Mesenteric fat pad (tissue), 1 donor: Measurements from ENCODE around the gene RENBP. TPM values are rescaled to one million over a fixed set of nuclear protein-coding genes. Genes with fewer than 3 reads are reported as not detected.
A peak's percentile ranks its signal among the peaks of the same experiment; 100 is the strongest.
"Not testable (repeated sequence)": the region's sequence is repeated elsewhere in the genome, so short reads cannot be mapped to it uniquely, and the experiment has no call there.

Source experiments
- DNase-seq: peaks from one replicate; pipeline ENCODE4 v3.0.0-alpha.2; 2020; ENCODE audit warnings: low spot score
- long read RNA-seq: library from polyadenylated mRNA; unstranded; transcript quantifications from one replicate; pipeline ENCODE4 v2.0.0, GENCODE V29; 2020
- total RNA-seq: library from RNA; stranded (reverse); fragmentation: NEBNext Ultra II Directional; extraction: Animal tissue kit (Norgen Biotek cat#: 25700); gene quantifications from one replicate; pipeline ENCODE4 v1.2.1, GENCODE V29; 2021
- donor health status: DM: yes; HTN: yes; CAD: no.

The RENBP gene
- 34.5 TPM for total RNA-seq
- long read RNA-seq, partial matches to known transcripts: 13 of 24 reads
- long read RNA-seq, other reads (novel, unspliced or antisense): 8 of 24 reads

- no peak for DNase-seq
These were observed at the start of gene RENBP for GRCh38 chrX:153944140-153944799. Gene RENBP, minus strand, starts transcription at chrX:153944643. Its CDS starts 33 bp downstream, at chrX:153944610.

DNA sequence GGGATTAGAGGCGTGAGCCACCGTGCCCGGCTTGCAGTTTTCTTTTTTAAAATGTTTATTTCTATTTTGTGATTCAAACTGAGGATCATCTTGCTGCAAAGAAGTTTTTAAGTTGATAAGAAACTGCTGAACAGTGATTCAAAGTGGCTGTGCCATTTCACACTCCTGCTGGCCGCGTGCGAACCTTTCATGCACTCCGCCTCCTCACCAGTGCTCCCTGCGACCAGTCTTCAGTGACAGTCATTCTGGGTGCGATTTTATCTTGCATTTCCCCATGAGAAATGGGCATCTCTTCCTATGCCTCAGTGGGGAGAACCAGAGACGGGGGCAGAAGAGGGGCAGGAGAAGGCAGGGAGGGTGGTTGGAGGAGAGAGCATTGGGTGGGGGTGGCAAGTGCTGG, 49.5 kb upstream of the RENBP start:
- no peak for DNase-seq

DNA sequence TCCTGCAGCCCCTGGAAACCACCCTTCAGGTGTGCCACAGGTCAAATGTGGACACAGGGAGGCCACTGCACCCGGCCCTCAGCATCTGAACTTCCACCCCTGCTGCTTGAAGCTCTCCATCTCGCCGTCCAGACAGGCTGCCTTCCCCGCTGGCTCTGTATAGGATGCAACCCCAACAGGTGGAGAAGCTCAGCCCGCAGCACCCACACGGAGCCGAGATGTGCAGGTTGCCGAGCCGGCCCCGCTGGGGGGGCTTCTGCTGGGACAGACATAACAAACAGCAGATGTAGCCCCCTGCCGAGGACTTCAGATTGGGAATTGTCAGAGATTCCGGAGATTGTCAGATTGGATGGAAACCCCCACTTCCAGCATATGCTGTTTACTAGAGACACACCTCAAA, 48.6 kb upstream of the RENBP start:
- DNase-seq: no peak

DNA sequence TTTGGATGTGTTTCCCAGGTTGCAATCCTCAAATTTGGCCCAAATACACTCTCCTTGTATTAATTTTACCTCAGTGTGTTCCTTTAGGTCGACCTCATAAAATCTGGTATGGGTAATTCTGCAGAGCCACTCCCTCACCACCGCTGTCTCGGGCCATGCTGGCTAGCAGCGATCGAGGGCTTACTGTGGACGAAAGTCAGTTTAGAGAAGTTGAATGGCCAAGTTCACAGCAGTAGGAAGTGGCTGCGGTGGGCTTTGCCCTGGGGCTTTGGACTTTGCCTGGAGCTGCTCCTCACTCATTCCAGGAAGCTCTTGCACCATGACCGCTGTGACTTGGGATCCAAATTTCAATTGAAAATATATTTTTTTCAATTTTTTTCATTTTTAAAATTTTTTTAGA, 47.7 kb upstream of the RENBP start:
- no peak for DNase-seq

DNA sequence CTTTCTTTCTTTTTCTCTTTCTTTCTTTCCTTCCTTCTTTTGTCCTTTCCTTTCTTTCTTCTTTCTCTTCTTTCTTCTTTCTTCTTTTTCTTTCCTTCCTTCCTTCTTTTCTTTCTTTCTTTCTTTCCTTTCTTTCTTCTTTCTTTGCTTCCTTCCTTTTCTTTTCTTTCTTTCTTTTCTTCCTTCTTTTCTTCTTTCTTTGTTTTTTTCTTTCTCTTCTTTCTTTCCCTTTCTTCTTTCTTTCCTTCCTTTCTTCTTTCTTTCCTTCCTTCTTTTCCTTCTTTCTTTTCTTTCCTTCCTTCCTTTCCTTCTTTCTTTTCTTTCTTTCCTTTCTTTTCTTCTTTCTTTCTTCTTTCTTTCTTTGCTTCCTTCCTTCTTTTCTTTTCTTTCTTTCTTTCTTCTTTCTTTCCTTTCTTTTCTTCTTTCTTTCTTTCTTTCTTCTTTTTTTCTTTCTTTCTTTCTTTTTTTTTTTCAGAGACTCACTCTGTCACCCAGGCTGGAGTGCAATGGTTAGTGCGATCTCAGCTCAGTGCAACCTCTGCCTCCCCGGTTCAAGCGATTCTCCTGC, 46.7 kb upstream of the RENBP start:
- no peak for DNase-seq

GRCh38 chrX:153989973-153990655, 45.7 kb upstream of the RENBP start:
- DNase-seq: no peak

- no peak for DNase-seq
These were observed 44.0 kb upstream of the RENBP start for GRCh38 chrX:153988493-153988892.

GRCh38 chrX:153984351-153985178, 40.1 kb upstream of the RENBP start:
- no peak for DNase-seq

DNA sequence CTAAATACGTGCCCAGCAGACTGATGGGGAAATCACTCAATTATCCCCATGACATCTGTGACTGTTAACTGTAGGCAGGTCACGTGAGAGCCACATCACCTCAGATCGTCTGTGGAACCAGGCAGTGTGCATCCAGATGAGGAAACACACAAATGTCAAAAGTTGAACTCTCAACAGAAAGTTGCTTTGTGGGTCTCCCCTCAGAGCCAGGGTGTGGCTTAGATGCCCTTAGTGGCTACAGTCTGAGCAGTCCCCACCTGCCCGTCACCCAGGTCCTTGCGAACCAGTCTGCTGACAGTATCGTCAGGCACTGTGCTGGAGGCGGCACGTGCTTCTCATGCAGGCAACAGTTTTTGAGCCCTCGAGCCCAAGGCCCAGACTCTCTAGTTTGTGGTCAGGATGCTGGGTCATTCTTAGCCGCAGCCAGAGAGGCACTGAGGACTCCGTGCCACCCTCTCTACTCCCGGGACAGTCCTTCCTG, 38.9 kb upstream of the RENBP start:
- no peak for DNase-seq

GRCh38 chrX:153981771-153982533, 37.5 kb upstream of the RENBP start:
- DNase-seq: no peak

- no peak for DNase-seq
These were observed 36.8 kb upstream of the RENBP start for GRCh38 chrX:153981231-153981630.

- not testable (repeated sequence) for DNase-seq
These were observed 36.0 kb upstream of the RENBP start for GRCh38 chrX:153980394-153980793.

- DNase-seq: no peak
These were observed 30.4 kb upstream of the RENBP start for GRCh38 chrX:153974726-153975286.

DNA sequence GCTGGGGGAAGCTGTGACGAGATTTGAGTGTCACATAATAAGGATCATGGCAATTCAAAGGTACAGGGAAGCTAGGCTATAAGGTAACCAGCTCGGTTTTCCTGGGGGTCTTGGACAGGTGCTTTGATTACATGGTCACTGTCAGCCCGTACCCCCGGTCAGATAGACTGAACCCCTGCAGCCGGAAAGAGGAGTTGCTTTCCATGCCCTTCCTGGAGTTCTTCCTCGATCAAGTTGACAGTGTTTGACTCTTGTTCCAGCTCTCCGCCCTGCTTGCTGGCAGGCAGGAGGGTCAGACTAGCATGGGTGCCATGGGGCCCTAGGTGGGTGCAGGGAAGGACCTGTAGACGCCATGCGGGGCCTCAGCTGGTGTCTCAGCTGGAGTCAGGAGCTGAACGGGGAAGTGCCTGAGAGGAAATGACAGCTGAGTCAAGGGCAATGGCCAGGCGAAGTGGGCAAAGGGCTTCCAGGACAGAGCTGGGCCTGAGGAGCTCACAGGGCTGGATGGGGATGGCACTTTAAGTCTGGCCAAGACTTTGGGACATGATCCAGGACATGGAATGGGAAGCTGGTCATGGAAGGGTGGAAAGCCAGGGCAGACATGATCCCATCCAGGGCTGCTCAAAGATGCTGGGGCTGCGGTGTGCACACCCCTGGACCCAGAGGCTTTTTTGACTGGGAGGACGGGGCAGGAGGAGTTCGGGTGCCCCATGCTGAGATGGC, 29.7 kb upstream of the RENBP start:
- DNase-seq: peak; percentile 87

- DNase-seq: no peak
These were observed 28.9 kb upstream of the RENBP start for GRCh38 chrX:153973127-153974002.

DNA sequence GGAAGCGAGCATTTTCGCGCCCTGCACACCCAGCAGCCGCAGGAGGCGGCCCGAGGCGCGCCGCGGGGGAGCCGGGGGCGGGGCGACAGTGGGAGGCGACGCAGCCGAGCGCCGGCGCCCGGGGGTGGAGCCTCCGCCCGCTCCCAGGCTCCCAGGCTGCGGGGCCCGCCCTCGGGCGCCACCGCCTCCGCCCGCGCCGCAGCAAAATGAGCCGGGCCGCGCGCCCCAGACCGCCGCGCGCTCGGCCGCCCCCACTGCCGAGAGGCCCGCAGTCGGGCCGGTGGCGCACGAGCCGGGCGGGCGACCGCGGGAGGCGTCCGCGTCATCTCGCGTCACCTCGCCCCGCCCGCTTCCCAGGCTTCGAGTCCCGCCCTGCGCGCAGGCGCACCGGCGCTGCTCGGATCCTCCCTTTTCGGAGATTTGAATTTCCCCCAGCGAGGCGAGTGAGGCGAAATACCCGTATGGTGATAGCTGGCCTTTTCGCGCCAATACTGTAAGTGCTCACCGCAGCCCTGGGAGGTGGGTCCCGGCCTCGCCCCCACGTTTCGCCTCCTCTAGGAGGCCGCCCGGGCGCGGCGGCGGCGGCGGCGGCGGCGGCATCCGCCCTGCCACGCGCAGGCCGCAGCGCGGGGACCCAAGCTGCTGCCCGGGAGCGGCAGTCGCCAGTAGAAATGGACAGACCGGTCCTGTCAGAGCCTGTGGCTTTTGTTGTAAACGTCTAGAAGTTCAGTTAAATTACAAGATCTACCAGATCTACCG, 28.1 kb upstream of the RENBP start, which contains the start of gene TMEM187:
Gene TMEM187 (plus strand): TSS at position 387 of the 759 bp plus-strand sequence. CDS start 9,309 bp downstream, outside the sequence.
- peak; percentile 96 for DNase-seq

DNA sequence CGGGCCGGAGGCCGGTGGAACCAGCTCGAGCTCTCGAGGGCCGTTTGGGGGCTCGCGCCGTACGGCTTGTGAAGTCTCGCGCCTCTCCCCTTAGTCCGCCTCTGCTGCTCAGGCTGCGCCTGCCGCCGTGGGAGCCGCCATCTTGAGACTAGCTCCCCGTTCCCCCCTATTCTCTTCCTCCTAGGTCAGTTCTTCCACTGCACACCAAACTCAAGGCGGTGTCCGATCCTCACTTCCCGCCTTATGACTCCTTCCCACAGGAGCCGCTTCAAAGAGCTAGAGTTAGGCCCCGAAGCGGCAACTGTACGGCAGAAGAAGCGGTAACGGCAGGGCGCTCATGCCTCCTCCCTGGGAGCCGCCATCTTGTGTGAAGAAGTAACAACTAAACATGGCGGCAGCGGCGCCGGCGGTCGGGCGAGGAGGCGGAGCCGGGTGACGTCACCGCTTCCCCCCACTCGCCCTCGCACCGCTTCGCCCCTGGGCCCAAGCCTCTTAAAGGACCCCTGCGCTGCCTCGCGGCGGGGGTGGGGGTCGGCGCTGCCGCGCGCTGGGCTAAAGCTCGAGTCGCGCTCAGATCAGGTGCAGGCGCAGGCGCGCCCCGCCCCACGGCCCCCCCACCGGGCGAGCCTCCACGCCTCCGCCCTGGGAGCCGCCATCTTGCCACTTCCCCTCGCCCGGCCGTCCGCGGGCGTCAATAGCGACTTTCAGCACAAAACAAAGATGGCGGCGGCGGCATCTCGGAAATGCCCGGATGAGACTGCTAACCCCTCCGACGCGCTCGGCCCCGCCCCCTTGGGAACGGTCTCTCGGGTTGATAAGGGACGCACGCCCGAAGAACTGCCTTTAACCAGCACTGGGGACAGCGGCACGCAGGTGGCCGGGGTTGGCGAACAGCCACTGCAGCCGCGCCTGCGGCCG, 27.3 kb upstream of the RENBP start, which contains the start of gene HCFC1:
Gene HCFC1 (minus strand): TSS at position 369 of the 918 bp plus-strand sequence. CDS start 978 bp downstream, outside the sequence.
- DNase-seq: peak; percentile 96
